GM23248 (cell line): Measurements from ENCODE around the gene PLEKHS1.

Experiments
- EZH2 ChIP-seq: fragments of 200-600 bp; sonication (generic); IDR thresholded peaks from 2 replicates; pipeline ENCODE4 v1.6.1; 2018; ENCODE audit warnings: antibody characterized with exemption, mild to moderate bottlenecking; ENCODE audit not compliant: insufficient read depth, poor library complexity, severe bottlenecking
- EZH2phosphoT487 ChIP-seq: fragments of 200-600 bp; sonication (generic); IDR thresholded peaks from 2 replicates; pipeline ENCODE4 v1.6.1; 2018; ENCODE audit warnings: antibody characterized with exemption, moderate library complexity, mild to moderate bottlenecking, low read depth; ENCODE audit not compliant: insufficient read depth

DNA sequence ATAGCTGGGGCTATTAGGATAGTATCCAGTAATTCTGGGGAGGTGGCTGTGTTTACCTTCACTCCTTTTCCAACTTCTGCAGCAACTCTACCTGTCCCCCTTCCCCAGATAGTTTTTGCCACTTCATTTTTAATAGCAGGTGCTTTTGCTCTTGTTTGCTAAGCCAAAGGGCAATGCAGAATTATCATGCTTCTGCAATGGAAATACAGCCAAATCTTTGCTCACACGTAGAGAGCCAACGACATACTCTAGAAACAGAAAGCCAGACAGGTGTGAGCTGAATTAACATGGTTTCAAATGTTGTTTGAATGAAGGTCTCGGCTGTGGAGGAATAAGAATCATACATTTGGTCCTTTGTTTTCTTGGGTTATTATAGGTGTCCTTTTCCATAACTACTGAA, 14.4 kb downstream of the PLEKHS1 start:
- TF ChIP-seq EZH2 (no peak), EZH2phosphoT487 (no peak)
